ENCODE measurements around the gene SCD. TPM values are rescaled to one million over a fixed set of nuclear protein-coding genes. Genes with fewer than 3 reads are reported as not detected.

Gene SCD
- total RNA-seq, 1 donor from 2014 or later = 298 TPM

DNA sequence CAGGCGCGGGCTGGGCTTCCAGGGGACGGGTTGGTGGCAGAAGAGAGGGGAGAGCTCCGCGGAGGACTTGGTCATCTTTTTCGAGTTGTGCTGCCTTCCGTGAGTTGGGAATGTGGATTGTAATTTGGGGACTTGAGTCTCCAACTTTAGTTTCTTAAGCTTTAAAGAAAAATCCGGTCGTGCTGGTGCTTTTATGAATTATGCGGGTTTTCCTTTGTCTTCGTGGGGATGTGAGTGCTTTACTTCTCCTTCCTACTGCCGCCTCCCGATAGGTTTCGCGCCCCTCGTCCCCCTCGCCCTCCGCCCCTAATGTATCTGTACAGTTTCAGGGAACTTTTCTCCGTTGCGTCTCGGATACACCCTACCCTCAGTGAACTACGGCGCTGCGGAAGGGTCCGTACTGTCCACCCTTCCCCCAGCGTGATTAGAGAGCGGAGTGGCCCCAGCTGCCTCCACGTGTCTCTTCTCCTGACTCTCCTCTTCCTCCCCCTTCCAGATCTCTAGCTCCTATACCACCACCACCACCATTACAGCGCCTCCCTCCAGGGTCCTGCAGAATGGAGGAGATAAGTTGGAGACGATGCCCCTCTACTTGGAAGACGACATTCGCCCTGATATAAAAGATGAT, 649 bp downstream of the SCD start:
- no peak for TF ChIP-seq CTCF (IDR thresholded peaks at IDR 0.05; ENCODE audit: insufficient read depth, low read length, severe bottlenecking)
- H3K27me3 ChIP-seq (ENCODE audit: control insufficient read depth, insufficient read depth, low read length) = no peaks in the 10 kb centered on the region
- peak overlapping the region; percentile 78 for H3K4me3 ChIP-seq (ENCODE audit: low read depth, low read length)
- peaks cover 32% of the 10 kb centered on the region for H3K36me3 ChIP-seq (ENCODE audit: control insufficient read depth, insufficient read depth, low read length)
- no peak for FAIRE-seq
- DNase-seq (ENCODE audit: low read depth) = no peak

DNA sequence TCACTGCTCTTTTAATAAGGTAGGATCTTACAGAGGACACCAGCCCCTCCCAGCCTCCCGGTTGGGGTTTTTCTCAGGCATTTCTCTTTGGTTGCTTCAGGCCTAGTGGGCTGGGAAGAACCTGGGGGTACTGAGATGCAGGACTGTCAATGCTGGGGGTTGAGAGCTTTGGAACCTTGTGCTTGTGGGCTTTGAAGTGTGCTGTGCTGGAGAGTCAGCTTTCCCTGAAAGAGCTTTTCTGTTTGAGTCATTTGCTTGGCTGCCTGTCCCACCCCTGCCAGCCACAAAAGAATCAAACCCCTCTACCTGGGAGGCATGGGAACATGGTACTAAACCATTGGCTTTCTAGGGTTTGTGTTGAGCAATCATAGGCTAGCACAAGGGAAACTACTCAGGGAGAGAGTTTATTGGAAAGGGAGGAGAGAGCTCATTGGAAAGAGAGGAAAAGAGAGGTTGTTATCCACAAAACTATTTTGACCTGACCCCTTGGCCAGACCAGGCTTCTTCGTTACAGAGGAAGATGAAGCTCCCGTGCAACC, 1.4 kb downstream of the SCD start:
- DNase-seq (ENCODE audit: low read depth) (peak; percentile 30), FAIRE-seq (no peak)
- peak overlapping the region; percentile 78 for H3K4me3 ChIP-seq (ENCODE audit: low read depth, low read length)
- no peaks in the 10 kb centered on the region for H3K27me3 ChIP-seq (ENCODE audit: control insufficient read depth, insufficient read depth, low read length)
- peaks cover 33% of the 10 kb centered on the region for H3K36me3 ChIP-seq (ENCODE audit: control insufficient read depth, insufficient read depth, low read length)
- TF ChIP-seq CTCF (IDR thresholded peaks at IDR 0.05; ENCODE audit: insufficient read depth, low read length, severe bottlenecking) = no peak

DNA sequence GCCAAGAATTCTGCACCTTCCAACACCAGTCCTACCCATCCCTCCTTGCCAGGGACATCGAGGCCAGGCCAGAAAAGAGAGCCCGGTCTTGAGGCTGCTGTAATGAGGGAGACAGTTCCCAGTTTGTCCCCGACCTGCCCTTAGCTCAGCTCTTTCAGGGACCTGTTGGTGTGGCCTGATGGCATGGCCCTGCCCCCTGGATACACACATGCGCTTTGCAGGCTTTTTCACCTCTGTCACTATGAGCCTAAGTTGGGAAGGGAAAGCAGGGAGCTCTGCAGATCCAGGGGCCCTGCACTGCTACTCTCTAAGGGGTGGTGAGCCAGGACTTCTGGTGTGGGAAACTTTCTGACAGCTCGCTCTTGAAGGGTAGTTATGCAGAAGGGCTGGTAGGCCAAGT, 2.1 kb downstream of the SCD start:
- FAIRE-seq (no peak), DNase-seq (ENCODE audit: low read depth) (no peak)
- TF ChIP-seq CTCF (IDR thresholded peaks at IDR 0.05; ENCODE audit: insufficient read depth, low read length, severe bottlenecking) = no peak
- no peaks in the 10 kb centered on the region for H3K27me3 ChIP-seq (ENCODE audit: control insufficient read depth, insufficient read depth, low read length)
- peak overlapping the region; percentile 78 for H3K4me3 ChIP-seq (ENCODE audit: low read depth, low read length)
- peaks cover 39% of the 10 kb centered on the region for H3K36me3 ChIP-seq (ENCODE audit: control insufficient read depth, insufficient read depth, low read length)

DNA sequence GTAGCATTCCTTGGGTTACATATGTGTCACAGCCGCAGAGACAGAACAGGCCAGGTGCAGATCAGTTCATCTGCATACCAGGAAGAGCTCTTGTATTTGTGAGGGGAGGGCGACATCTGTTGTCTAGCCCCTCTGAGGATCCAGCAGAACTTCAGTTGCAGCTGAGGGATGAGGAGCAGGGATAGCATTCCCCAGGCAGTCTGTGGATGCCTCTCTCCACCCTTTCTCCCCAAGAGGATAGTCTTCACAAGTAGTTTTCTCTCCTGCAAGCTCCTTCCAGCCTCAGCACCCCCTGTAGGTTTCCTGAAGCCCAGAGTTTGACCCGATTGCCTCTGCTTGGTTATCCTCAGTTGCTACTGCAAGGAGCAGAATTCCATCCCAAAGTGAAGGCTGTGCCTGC, 2.6 kb downstream of the SCD start:
- H3K27me3 ChIP-seq (ENCODE audit: control insufficient read depth, insufficient read depth, low read length) = no peaks in the 10 kb centered on the region
- H3K4me3 ChIP-seq (ENCODE audit: low read depth, low read length) = no peak overlapping the region
- H3K36me3 ChIP-seq (ENCODE audit: control insufficient read depth, insufficient read depth, low read length) = peaks cover 43% of the 10 kb centered on the region
- no peak for DNase-seq (ENCODE audit: low read depth)
- no peak for FAIRE-seq
- TF ChIP-seq CTCF (IDR thresholded peaks at IDR 0.05; ENCODE audit: insufficient read depth, low read length, severe bottlenecking) = no peak

- H3K36me3 ChIP-seq (ENCODE audit: control insufficient read depth, insufficient read depth, low read length) = peaks cover 50% of the 10 kb centered on the region
Measured at GRCh38 chr10:100350914-100351485, 4.0 kb downstream of the SCD start.

More at GRCh38 chr10:100350914-100351485, 4.0 kb downstream of the SCD start:
- Histone ChIP-seq H3K27me3 (ENCODE audit: control insufficient read depth, insufficient read depth, low read length) (no peaks in the 10 kb centered on the region), H3K4me3 (ENCODE audit: low read depth, low read length) (no peak overlapping the region)
- DNase-seq (ENCODE audit: low read depth) = no peak
- no peak for TF ChIP-seq CTCF (IDR thresholded peaks at IDR 0.05; ENCODE audit: insufficient read depth, low read length, severe bottlenecking)
- no peak for FAIRE-seq
